ENCODE data around the gene LRRC7.

Gene LRRC7

GRCh38 chr1:70092526-70092925 is 524.8 kb downstream of the LRRC7 start:
- no peak overlapping the region for H3K27ac ChIP-seq
- TF ChIP-seq ZFX (IDR thresholded peaks at IDR 0.05) (no peak), CTCF (conservative IDR thresholded peaks at IDR 0.05) (no peak)

- no peak overlapping the region for H3K27ac ChIP-seq
- TF ChIP-seq CTCF (conservative IDR thresholded peaks at IDR 0.05) (no peak), ZFX (IDR thresholded peaks at IDR 0.05) (no peak)
Measured at GRCh38 chr1:70093250-70093975, 525.7 kb downstream of the LRRC7 start.

- no peak overlapping the region for H3K27ac ChIP-seq
- TF ChIP-seq ZFX (IDR thresholded peaks at IDR 0.05), result no peak
- no peak for TF ChIP-seq CTCF (conservative IDR thresholded peaks at IDR 0.05)
Measured at GRCh38 chr1:70101231-70101630, 533.5 kb downstream of the LRRC7 start.

GRCh38 chr1:70101774-70102173 is 534.1 kb downstream of the LRRC7 start:
- TF ChIP-seq CTCF (conservative IDR thresholded peaks at IDR 0.05), result no peak
- TF ChIP-seq ZFX (IDR thresholded peaks at IDR 0.05), result no peak
- no peak overlapping the region for H3K27ac ChIP-seq

GRCh38 chr1:70103770-70104169 is 536.0 kb downstream of the LRRC7 start:
- no peak for TF ChIP-seq ZFX (IDR thresholded peaks at IDR 0.05)
- TF ChIP-seq CTCF (conservative IDR thresholded peaks at IDR 0.05), result no peak
- H3K27ac ChIP-seq, result no peak overlapping the region

- no peak for TF ChIP-seq ZFX (IDR thresholded peaks at IDR 0.05)
- no peak for TF ChIP-seq CTCF (conservative IDR thresholded peaks at IDR 0.05)
- H3K27ac ChIP-seq, result no peak overlapping the region
Measured at GRCh38 chr1:70109241-70109640, 541.5 kb downstream of the LRRC7 start.

- H3K27ac ChIP-seq, result no peak overlapping the region
- TF ChIP-seq CTCF (conservative IDR thresholded peaks at IDR 0.05) (peak; percentile 51), ZFX (IDR thresholded peaks at IDR 0.05) (no peak)
Measured at GRCh38 chr1:70112838-70113237, 545.1 kb downstream of the LRRC7 start.

Data from C4-2B (cell line).